ENCODE measurements around the gene ITFG1. TPM values are rescaled to one million over a fixed set of nuclear protein-coding genes. Genes with fewer than 3 reads are reported as not detected.

Gene ITFG1
- total RNA-seq, 1 donor from 2014 or later = 27.3 TPM

- ATAC-seq (no peak), DNase-seq (ENCODE audit: low spot score) (no peak)
These were observed 331.0 kb downstream of the ITFG1 start for GRCh38 chr16:47129755-47130435.

GRCh38 chr16:47127541-47127940 is 333.3 kb downstream of the ITFG1 start:
- no peak for ATAC-seq
- DNase-seq (ENCODE audit: low spot score) = no peak

GRCh38 chr16:47125757-47126156 is 335.1 kb downstream of the ITFG1 start:
- no peak for ATAC-seq

DNA sequence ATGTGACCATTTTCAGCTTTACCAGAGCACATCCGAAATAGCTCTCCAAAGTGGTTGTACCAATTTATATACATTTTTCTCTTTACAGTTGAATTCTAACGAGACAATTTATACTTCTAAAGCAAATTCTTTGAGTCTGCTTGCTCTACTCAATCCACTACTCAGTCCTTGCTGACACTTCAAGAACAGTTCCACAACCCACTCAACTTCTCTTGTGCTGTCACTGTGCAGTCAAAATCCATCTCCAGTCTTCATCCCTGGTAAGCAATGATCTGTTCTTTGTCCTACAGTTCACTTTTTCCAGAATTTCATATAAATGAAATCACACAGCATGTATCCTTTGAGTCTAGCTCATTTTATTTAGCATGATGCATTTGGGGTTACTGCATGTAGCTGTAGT is 347.7 kb downstream of the ITFG1 start:
- ATAC-seq (no peak), DNase-seq (ENCODE audit: low spot score) (no peak)

More at GRCh38 chr16:47125757-47126156, 335.1 kb downstream of the ITFG1 start:
- no peak for DNase-seq (ENCODE audit: low spot score)

DNA sequence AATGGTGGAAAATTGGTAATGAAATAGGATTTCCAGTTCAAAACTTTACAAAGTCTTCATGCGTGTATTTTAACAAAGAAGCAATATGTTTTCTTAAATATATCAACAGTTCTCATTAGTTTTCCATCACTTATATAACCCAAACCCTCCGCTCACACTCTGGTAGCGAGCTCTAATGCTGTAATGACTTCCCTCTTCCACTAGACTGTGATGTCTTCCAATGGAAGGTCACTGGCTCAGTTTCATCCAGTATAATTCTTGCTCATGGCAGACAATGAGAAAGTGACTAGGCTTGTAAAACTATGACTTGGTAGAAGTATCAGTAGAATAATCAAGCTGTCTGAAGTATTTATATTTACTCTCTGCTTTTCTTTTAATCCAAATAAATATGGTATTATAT is 349.9 kb downstream of the ITFG1 start:
- DNase-seq (ENCODE audit: low spot score) (no peak), ATAC-seq (no peak)

DNA sequence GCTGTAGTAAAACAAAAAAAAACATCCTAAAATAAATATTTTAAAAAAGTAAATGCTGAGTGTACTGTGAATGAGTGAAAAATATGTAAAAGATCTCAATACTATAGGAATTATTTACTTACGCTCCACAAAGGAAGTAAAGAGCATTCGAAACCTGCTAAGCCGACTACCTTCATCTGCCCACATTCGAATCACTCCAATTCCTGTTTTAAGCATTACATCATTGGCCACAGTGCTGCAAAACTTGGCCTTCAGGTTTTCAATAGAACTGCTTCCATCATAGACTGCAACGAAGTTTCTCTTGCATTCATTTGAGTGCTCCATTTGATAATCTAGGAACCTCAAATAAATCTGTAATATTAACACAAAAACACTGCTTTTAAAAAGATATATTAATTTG is 351.5 kb downstream of the ITFG1 start:
- ATAC-seq (no peak), DNase-seq (ENCODE audit: low spot score) (no peak)

Other genes with a start within 250 kb of the ITFG1 start
- 34.2 TPM for gene PHKB, start 268 bp upstream of the ITFG1 start, total RNA-seq

Data from left lobe of liver (tissue), 2 donors.